IPS-15b (cell line): ENCODE data around the gene PSG1.
"Not testable (repeated sequence)": the region's sequence is repeated elsewhere in the genome, so short reads cannot be mapped to it uniquely, and the experiment has no call there.

Experiments used
- H3K27me3 ChIP-seq: one replicate; pipeline ENCODE4 v1.6.1; 2013; ENCODE audit warnings: low read length; ENCODE audit not compliant: control insufficient read depth, insufficient read depth
- H3K36me3 ChIP-seq: one replicate; pipeline ENCODE4 v1.6.1; 2013; ENCODE audit warnings: low read length; ENCODE audit not compliant: control insufficient read depth, insufficient read depth
- H3K4me1 ChIP-seq: one replicate; pipeline ENCODE4 v1.6.1; 2013; ENCODE audit warnings: mild to moderate bottlenecking, low read length; ENCODE audit not compliant: control insufficient read depth, insufficient read depth
- H3K4me3 ChIP-seq: one replicate; pipeline ENCODE4 v1.5.1; 2013; ENCODE audit warnings: low read depth, low read length
- H3K9ac ChIP-seq: one replicate; pipeline ENCODE4 v1.6.1; 2013; ENCODE audit warnings: low read depth, mild to moderate bottlenecking, low read length
- H3K9me3 ChIP-seq: one replicate; pipeline ENCODE4 v1.6.1; 2013; ENCODE audit warnings: mild to moderate bottlenecking, low read length; ENCODE audit not compliant: control insufficient read depth, insufficient read depth

Gene PSG1

GRCh38 chr19:42876596-42876995 lies 2.9 kb downstream of the PSG1 start:
- H3K9me3 ChIP-seq, H3K9ac ChIP-seq, H3K4me3 ChIP-seq, H3K27me3 ChIP-seq, H3K36me3 ChIP-seq, H3K4me1 ChIP-seq: not testable (repeated sequence)

- H3K4me3 ChIP-seq, H3K36me3 ChIP-seq, H3K9ac ChIP-seq, H3K4me1 ChIP-seq, H3K27me3 ChIP-seq, H3K9me3 ChIP-seq: not testable (repeated sequence)
Measured at GRCh38 chr19:42875881-42876280, 3.6 kb downstream of the PSG1 start.

GRCh38 chr19:42874901-42875813 lies 4.4 kb downstream of the PSG1 start:
- not testable (repeated sequence) for H3K27me3 ChIP-seq, H3K9me3 ChIP-seq, H3K4me3 ChIP-seq, H3K4me1 ChIP-seq, H3K36me3 ChIP-seq, H3K9ac ChIP-seq

GRCh38 chr19:42874136-42874535 lies 5.4 kb downstream of the PSG1 start:
- H3K27me3 ChIP-seq, H3K9ac ChIP-seq, H3K4me3 ChIP-seq: not testable (repeated sequence)

GRCh38 chr19:42872608-42873007 lies 6.9 kb downstream of the PSG1 start:
- Histone ChIP-seq H3K27me3 (no peaks in the 10 kb centered on the region), H3K4me1 (no peaks in the 10 kb centered on the region), H3K9ac (no peak overlapping the region), H3K36me3 (no peaks in the 10 kb centered on the region), H3K4me3 (no peak overlapping the region), H3K9me3 (no peaks in the 10 kb centered on the region)

More at GRCh38 chr19:42874136-42874535, 5.4 kb downstream of the PSG1 start:
- H3K36me3 ChIP-seq, H3K4me1 ChIP-seq, H3K9me3 ChIP-seq: not testable (repeated sequence)

- H3K9ac ChIP-seq, result no peak overlapping the region
- H3K27me3 ChIP-seq, result no peaks in the 10 kb centered on the region
- no peaks in the 10 kb centered on the region for H3K4me1 ChIP-seq
- no peaks in the 10 kb centered on the region for H3K36me3 ChIP-seq
- no peaks in the 10 kb centered on the region for H3K9me3 ChIP-seq
- no peak overlapping the region for H3K4me3 ChIP-seq
Measured at GRCh38 chr19:42857544-42857867, 22.0 kb downstream of the PSG1 start.

- H3K27me3 ChIP-seq, H3K9ac ChIP-seq, H3K4me3 ChIP-seq, H3K9me3 ChIP-seq, H3K36me3 ChIP-seq, H3K4me1 ChIP-seq: not testable (repeated sequence)
Measured at GRCh38 chr19:42856866-42857543, 22.5 kb downstream of the PSG1 start.

- H3K36me3 ChIP-seq, H3K27me3 ChIP-seq, H3K9ac ChIP-seq, H3K4me1 ChIP-seq, H3K4me3 ChIP-seq, H3K9me3 ChIP-seq: not testable (repeated sequence)
Measured at GRCh38 chr19:42854745-42855144, 24.8 kb downstream of the PSG1 start.

- not testable (repeated sequence) for H3K4me3 ChIP-seq, H3K4me1 ChIP-seq, H3K9ac ChIP-seq
Measured at GRCh38 chr19:42853231-42853630, 26.3 kb downstream of the PSG1 start.

GRCh38 chr19:42852821-42853220 lies 26.7 kb downstream of the PSG1 start:
- not testable (repeated sequence) for H3K9me3 ChIP-seq, H3K27me3 ChIP-seq, H3K4me1 ChIP-seq, H3K9ac ChIP-seq, H3K4me3 ChIP-seq, H3K36me3 ChIP-seq

More at GRCh38 chr19:42853231-42853630, 26.3 kb downstream of the PSG1 start:
- not testable (repeated sequence) for H3K9me3 ChIP-seq, H3K27me3 ChIP-seq, H3K36me3 ChIP-seq

GRCh38 chr19:42851718-42852280 lies 27.7 kb downstream of the PSG1 start:
- H3K36me3 ChIP-seq, H3K4me1 ChIP-seq, H3K9me3 ChIP-seq, H3K27me3 ChIP-seq, H3K9ac ChIP-seq, H3K4me3 ChIP-seq: not testable (repeated sequence)
